ENCODE results near the gene IL34.

- TF ChIP-seq KDM1A (IDR thresholded peaks at IDR 0.05; ENCODE audit: borderline replicate concordance, low read length): no peak
- no peak for TF ChIP-seq SIN3A (conservative IDR thresholded peaks at IDR 0.05 in 1 of 2, IDR thresholded peaks at IDR 0.05 in 1 of 2; ENCODE audit: low read depth in 1 of 2, low read length in 2 of 2)
- TF ChIP-seq CTCF (IDR thresholded peaks at IDR 0.05; ENCODE audit: control extremely low read depth in 1 of 3, insufficient read depth in 1 of 3, low read depth in 1 of 3, low read length in 3 of 3): no peak
- TF ChIP-seq CBX5 (IDR thresholded peaks at IDR 0.05; ENCODE audit: low read depth, low read length): no peak
- no peak for TF ChIP-seq MAX (IDR thresholded peaks at IDR 0.05)
- TF ChIP-seq HDAC2 (IDR thresholded peaks at IDR 0.05; ENCODE audit: borderline replicate concordance in 1 of 2, low read depth in 2 of 2, low read length in 2 of 2): no peak
Observed at GRCh38 chr16:70660672-70661350, 14.5 kb downstream of the IL34 start.

Measured in H1 (cell line).